Chondrocyte (in vitro differentiated cells): ENCODE measurements around the gene ECHDC3. TPM values are rescaled to one million over a fixed set of nuclear protein-coding genes. Genes with fewer than 3 reads are reported as not detected.

Experiments
- DNase-seq: peaks from one replicate; pipeline ENCODE4 v3.0.0; 2021; ENCODE audit warnings: mixed read lengths, low spot score
- H3K27ac Mint-ChIP-seq: one replicate; pipeline ENCODE4 v1.8.0; 2021; ENCODE audit warnings: mild to moderate bottlenecking, moderate library complexity, mixed read lengths; ENCODE audit not compliant: unreplicated experiment
- H3K27me3 Mint-ChIP-seq: 2 replicates; pipeline ENCODE4 v1.8.0; 2021; ENCODE audit warnings: low read depth, mixed read lengths
- H3K36me3 Mint-ChIP-seq: 2 replicates; pipeline ENCODE4 v1.8.0; 2021; ENCODE audit warnings: low read depth, mixed read lengths
- H3K4me1 Mint-ChIP-seq: 2 replicates; pipeline ENCODE4 v1.8.0; 2021; ENCODE audit warnings: low read depth, mild to moderate bottlenecking, mixed read lengths
- H3K4me3 Mint-ChIP-seq: one replicate; pipeline ENCODE4 v1.8.0; 2021; ENCODE audit warnings: mild to moderate bottlenecking, moderate library complexity, mixed read lengths; ENCODE audit not compliant: unreplicated experiment
- H3K9me3 Mint-ChIP-seq: 2 replicates; pipeline ENCODE4 v1.8.0; 2021; ENCODE audit warnings: low read depth, mixed read lengths
- total RNA-seq: library from RNA; stranded (reverse); gene quantifications from 3 replicates; pipeline ENCODE4 v1.2.1, GENCODE V29; 2021
- TF ChIP-seq, protein P1 (sequence below): fragments of 200-600 bp; sonication (generic); IDR thresholded peaks from 2 replicates; pipeline ENCODE4 v1.5.0; 2021; ENCODE audit warnings: antibody characterized with exemption, mild to moderate bottlenecking, moderate library complexity

The ECHDC3 gene
- total RNA-seq, 1 donor from 2014 or later, result 5.7 TPM

DNA sequence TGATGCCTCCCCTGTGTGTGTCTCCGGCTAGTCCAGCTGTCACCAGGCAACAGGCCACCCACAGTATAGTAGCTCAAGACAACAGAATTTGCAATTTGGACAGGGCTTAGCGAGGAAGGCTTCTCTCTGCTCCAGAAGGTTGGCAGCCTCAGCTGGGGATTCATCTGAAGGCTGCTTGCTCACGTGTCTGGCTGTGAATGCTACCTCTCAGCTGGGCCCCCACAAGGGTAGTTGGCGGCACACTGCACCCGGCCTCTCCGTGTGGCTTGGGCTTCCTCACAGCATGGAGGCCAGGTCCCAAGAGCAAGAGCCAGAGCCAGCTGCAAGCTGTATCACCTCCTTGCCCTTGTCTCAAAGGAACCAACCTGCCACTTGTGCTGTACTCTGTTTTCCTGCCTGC, 19.2 kb downstream of the ECHDC3 start:
- H3K27ac Mint-ChIP-seq, result no peak overlapping the region
- H3K36me3 Mint-ChIP-seq, result peaks cover 3% of the 10 kb centered on the region
- TF ChIP-seq, protein P1, sequence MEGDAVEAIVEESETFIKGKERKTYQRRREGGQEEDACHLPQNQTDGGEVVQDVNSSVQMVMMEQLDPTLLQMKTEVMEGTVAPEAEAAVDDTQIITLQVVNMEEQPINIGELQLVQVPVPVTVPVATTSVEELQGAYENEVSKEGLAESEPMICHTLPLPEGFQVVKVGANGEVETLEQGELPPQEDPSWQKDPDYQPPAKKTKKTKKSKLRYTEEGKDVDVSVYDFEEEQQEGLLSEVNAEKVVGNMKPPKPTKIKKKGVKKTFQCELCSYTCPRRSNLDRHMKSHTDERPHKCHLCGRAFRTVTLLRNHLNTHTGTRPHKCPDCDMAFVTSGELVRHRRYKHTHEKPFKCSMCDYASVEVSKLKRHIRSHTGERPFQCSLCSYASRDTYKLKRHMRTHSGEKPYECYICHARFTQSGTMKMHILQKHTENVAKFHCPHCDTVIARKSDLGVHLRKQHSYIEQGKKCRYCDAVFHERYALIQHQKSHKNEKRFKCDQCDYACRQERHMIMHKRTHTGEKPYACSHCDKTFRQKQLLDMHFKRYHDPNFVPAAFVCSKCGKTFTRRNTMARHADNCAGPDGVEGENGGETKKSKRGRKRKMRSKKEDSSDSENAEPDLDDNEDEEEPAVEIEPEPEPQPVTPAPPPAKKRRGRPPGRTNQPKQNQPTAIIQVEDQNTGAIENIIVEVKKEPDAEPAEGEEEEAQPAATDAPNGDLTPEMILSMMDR, result no peak

DNA sequence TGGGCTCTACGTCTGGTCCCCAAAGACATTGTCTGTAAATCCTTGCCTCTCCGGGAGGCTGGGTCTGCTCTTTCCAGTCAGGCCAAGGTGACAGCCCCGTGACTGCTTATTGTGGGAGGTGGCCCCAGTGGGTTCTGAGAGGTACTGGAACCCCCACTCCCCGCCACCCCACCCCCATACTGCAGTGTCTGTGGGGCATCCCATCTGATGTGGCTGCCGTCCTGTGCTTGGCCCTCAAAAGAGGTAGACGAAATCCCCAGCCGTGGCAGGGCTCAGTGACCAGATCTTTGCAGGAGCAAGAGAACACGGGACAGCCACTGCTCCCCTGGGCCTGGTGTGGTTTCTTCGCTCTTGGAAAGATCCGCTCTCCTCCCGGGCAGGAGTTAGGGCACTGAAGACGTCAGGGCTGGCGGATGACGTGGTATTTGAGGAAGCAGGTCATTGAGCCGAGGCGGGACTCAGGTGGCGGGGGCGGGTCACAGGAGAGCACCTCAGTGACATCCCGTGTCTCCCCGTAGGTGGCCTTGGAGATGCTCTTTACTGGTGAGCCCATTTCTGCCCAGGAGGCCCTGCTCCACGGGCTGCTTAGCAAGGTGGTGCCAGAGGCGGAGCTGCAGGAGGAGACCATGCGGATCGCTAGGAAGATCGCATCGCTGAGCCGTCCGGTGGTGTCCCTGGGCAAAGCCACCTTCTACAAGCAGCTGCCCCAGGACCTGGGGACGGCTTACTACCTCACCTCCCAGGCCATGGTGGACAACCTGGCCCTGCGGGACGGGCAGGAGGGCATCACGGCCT, 20.7 kb downstream of the ECHDC3 start:
- no peak for DNase-seq
- Mint-ChIP-seq H3K9me3 (no peaks in the 10 kb centered on the region), H3K4me1 (peaks cover 6% of the 10 kb centered on the region), H3K27ac (no peak overlapping the region), H3K36me3 (peaks cover 3% of the 10 kb centered on the region), H3K4me3 (no peak overlapping the region), H3K27me3 (no peaks in the 10 kb centered on the region)
- TF ChIP-seq, protein P1, result no peak

More for the DNA sequence above, 19.2 kb downstream of the ECHDC3 start:
- DNase-seq, result no peak
- H3K27me3 Mint-ChIP-seq, result no peaks in the 10 kb centered on the region
- H3K4me3 Mint-ChIP-seq, result no peak overlapping the region
- H3K9me3 Mint-ChIP-seq, result no peaks in the 10 kb centered on the region
- H3K4me1 Mint-ChIP-seq, result peaks cover 12% of the 10 kb centered on the region

DNA sequence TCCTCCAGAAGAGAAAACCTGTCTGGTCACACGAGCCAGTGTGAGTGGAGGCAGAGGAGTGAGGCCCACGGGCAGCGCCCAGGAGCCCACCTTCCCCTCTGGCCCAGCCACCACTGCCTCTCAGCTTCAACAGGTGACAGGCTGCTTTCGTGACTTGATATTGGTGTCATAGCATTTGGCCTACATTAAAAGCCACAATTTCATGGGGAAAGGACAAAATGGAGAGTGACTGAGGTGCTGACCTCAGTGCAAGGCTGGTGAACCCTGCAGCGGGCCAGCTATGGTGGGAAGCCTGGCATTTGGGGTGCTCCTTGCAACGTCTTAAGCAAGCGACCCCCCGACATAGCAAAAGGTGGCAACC, 21.3 kb downstream of the ECHDC3 start:
- Mint-ChIP-seq H3K36me3 (peaks cover 3% of the 10 kb centered on the region), H3K4me3 (no peak overlapping the region), H3K27me3 (no peaks in the 10 kb centered on the region), H3K27ac (no peak overlapping the region), H3K4me1 (no peaks in the 10 kb centered on the region), H3K9me3 (no peaks in the 10 kb centered on the region)
- DNase-seq, result no peak
- TF ChIP-seq, protein P1, result no peak

DNA sequence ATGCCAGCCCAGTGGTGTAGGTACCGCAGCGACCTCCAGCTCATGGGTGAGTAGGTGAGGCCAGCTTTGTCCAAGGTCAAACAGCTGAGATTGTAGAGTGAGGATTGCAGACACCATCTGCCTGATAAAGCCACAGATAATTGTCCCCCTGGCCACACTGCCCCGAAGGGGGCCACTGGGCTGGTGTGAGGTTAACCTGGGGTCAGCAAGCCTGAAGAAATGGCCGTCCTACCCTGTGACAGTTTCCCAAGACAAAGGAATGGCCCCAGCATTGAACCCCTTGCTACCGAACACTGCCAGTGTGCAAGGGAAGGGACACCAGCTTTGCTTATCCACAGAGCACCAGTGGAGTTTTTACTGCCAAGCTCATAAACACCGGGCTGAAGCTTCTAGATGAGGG, 23.0 kb downstream of the ECHDC3 start:
- Mint-ChIP-seq H3K27ac (no peak overlapping the region), H3K9me3 (no peaks in the 10 kb centered on the region), H3K4me3 (no peak overlapping the region), H3K36me3 (peaks cover 3% of the 10 kb centered on the region), H3K27me3 (no peaks in the 10 kb centered on the region), H3K4me1 (no peaks in the 10 kb centered on the region)
- DNase-seq, result no peak
- TF ChIP-seq, protein P1, result no peak

DNA sequence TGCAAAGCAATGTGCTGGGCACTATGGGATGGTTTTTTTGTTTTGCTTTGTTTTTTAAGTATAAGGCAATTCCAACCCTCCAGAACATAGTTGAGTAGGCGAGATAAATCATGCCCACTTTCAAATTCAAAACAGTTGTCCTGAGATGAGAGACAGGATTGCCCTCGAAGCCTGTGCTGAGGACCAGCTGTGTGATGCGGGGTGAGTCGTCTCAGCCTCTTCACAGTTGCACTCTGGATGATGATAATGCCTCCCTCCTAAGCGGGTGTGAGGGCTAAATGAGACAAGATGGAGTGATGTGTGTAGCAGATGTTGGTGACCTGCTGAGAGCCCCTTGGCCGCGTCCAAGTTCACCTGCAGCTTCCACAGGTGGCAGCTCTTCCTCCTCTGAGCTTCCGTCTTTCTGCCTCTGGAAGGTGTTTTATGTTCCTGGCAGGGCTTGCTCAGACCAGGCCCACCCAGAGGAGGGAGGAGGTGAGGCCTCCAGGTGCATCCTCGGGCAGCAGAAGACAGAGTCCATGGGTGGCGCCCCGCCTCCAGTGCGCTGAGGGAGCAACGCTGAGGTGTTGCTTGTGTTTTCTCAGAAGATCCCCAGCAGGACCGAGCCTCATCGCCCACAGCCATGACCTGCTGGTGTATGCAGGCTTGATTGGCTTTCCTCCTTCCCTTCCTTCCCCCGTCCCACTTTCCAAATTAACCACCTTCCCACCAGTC, 30.6 kb downstream of the ECHDC3 start:
- Mint-ChIP-seq H3K4me1 (no peaks in the 10 kb centered on the region), H3K27ac (no peak overlapping the region), H3K4me3 (no peak overlapping the region), H3K9me3 (no peaks in the 10 kb centered on the region), H3K36me3 (no peaks in the 10 kb centered on the region), H3K27me3 (peaks cover 8% of the 10 kb centered on the region)
- no peak for DNase-seq
- TF ChIP-seq, protein P1, result no peak
